ENCODE measurements around the gene CACNA1S. TPM values are rescaled to one million over a fixed set of nuclear protein-coding genes. Genes with fewer than 3 reads are reported as not detected.

CACNA1S gene
- total RNA-seq, 1 donor from 2014 or later = 43.3 TPM

- H3K9me3 ChIP-seq (ENCODE audit: control insufficient read depth in 3 of 3, low read length in 3 of 3) = no peaks in the 10 kb centered on the region
- no peak overlapping the region for H3K9ac ChIP-seq (ENCODE audit: low read depth in 1 of 3, low read length in 3 of 3)
- H3K4me1 ChIP-seq (ENCODE audit: control insufficient read depth in 3 of 3, insufficient read depth in 3 of 3, low read length in 3 of 3) = peaks cover 4 to 18% (median 11%) of the 10 kb centered on the region in 3 donors
- H3K4me3 ChIP-seq (ENCODE audit: low read length in 3 of 3) = no peak overlapping the region
- H3K36me3 ChIP-seq (ENCODE audit: control insufficient read depth in 3 of 3, insufficient read depth in 3 of 3, low read length in 3 of 3) = peaks cover 72 to 84% (median 77%) of the 10 kb centered on the region in 3 donors
- peaks cover 0 to 5% (median 0%) of the 10 kb centered on the region in 3 donors for H3K27me3 ChIP-seq (ENCODE audit: control insufficient read depth in 3 of 3, insufficient read depth in 3 of 3, low read length in 3 of 3)
- no peak overlapping the region for H3K27ac ChIP-seq (ENCODE audit: low read depth, low read length)
These were observed 62.9 kb downstream of the CACNA1S start for GRCh38 chr1:201049248-201049831.

DNA sequence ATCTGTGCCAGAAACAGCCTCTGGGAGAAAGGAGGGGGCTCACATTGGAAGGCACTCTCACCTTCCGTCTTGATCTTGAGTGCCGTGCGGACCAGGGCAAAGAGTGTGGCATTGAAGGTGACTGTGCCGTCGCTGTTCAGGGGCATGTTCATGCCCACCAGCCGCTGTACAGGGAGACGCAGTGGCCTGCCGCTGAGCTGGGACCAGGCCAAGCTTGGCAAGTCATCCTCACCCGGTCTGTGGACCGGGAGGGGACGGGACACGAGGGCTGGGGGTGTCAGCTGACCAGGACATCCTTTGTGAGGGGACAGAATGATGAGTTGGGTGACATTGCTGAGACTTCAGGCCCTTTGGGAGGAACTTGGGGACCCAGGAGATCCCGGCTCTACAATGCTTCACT is 63.7 kb downstream of the CACNA1S start:
- Histone ChIP-seq H3K9ac (ENCODE audit: low read depth in 1 of 3, low read length in 3 of 3) (peak overlapping the region in 1 of 3 donors; percentile 16), H3K4me1 (ENCODE audit: control insufficient read depth in 3 of 3, insufficient read depth in 3 of 3, low read length in 3 of 3) (peaks cover 4 to 18% (median 11%) of the 10 kb centered on the region in 3 donors), H3K27me3 (ENCODE audit: control insufficient read depth in 3 of 3, insufficient read depth in 3 of 3, low read length in 3 of 3) (peaks cover 0 to 5% (median 0%) of the 10 kb centered on the region in 3 donors), H3K27ac (ENCODE audit: low read depth, low read length) (no peak overlapping the region), H3K36me3 (ENCODE audit: control insufficient read depth in 3 of 3, insufficient read depth in 3 of 3, low read length in 3 of 3) (peaks cover 74 to 84% (median 75%) of the 10 kb centered on the region in 3 donors), H3K4me3 (ENCODE audit: low read length in 3 of 3) (no peak overlapping the region), H3K9me3 (ENCODE audit: control insufficient read depth in 3 of 3, low read length in 3 of 3) (no peaks in the 10 kb centered on the region)

DNA sequence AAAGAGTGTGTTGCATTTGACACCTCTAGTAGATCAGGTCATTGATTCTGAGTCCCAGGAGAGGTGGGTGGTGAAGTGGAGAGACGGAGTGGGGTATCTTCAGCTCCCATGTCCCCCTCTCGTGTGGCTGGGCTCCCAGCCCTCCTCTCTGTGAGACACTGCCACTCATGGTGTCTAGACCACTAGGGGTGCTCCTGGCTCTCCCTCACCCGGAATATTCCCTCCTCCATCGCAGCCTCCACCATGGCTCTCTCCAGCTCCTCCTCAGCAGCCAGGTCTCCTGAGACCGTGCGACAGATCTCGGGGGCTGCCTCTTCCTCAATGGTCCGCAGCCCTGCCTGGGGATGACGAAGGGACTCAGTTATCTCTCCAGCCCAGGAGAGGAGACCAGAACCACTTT is 68.1 kb downstream of the CACNA1S start:
- no peaks in the 10 kb centered on the region for H3K9me3 ChIP-seq (ENCODE audit: control insufficient read depth in 3 of 3, low read length in 3 of 3)
- no peak overlapping the region for H3K4me3 ChIP-seq (ENCODE audit: low read length in 3 of 3)
- no peak overlapping the region for H3K27ac ChIP-seq (ENCODE audit: low read depth, low read length)
- H3K36me3 ChIP-seq (ENCODE audit: control insufficient read depth in 3 of 3, insufficient read depth in 3 of 3, low read length in 3 of 3) = peaks cover 54 to 67% (median 57%) of the 10 kb centered on the region in 3 donors
- H3K9ac ChIP-seq (ENCODE audit: low read depth in 1 of 3, low read length in 3 of 3) = no peak overlapping the region
- H3K4me1 ChIP-seq (ENCODE audit: control insufficient read depth in 3 of 3, insufficient read depth in 3 of 3, low read length in 3 of 3) = peaks cover 4 to 28% (median 21%) of the 10 kb centered on the region in 3 donors
- peaks cover 0 to 5% (median 0%) of the 10 kb centered on the region in 3 donors for H3K27me3 ChIP-seq (ENCODE audit: control insufficient read depth in 3 of 3, insufficient read depth in 3 of 3, low read length in 3 of 3)

DNA sequence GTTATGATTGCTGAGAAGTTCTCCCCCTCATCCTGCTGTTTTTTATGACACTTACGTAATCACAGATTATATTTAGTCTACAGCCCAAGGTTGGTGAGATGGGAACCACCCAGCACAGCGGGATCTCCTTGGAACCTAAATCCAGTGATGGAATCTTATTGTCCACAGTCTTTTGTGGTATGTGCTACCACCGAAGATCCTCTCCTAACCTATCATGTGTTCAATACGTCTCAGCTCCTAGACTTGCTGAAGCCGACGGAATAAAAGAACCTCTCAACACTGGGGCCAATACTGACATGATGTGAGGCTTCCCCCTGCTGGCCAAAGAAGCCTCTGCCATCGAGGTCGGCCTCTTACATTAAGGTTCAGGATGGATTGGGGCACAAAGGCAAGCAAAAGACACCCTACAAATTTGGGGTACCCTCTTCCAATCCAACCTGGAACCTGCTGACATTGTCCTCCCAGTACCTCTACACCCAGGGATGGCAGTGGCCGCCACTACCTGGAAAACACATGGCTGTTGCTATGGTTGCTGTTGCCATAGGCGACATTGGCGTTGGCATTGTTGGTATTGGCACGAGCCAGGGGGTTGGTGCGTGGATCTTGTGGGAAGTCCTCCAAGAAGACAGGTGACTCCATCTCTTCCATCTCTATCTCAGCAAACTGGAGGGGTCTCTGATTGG is 69.3 kb downstream of the CACNA1S start:
- H3K27ac ChIP-seq (ENCODE audit: low read depth, low read length) = peak overlapping the region; percentile 43
- H3K9ac ChIP-seq (ENCODE audit: low read depth in 1 of 3, low read length in 3 of 3) = peak overlapping the region in 1 of 3 donors; percentile 34
- H3K27me3 ChIP-seq (ENCODE audit: control insufficient read depth in 3 of 3, insufficient read depth in 3 of 3, low read length in 3 of 3) = peaks cover 0 to 5% (median 0%) of the 10 kb centered on the region in 3 donors
- H3K36me3 ChIP-seq (ENCODE audit: control insufficient read depth in 3 of 3, insufficient read depth in 3 of 3, low read length in 3 of 3) = peaks cover 43 to 56% (median 47%) of the 10 kb centered on the region in 3 donors
- H3K9me3 ChIP-seq (ENCODE audit: control insufficient read depth in 3 of 3, low read length in 3 of 3) = no peaks in the 10 kb centered on the region
- H3K4me1 ChIP-seq (ENCODE audit: control insufficient read depth in 3 of 3, insufficient read depth in 3 of 3, low read length in 3 of 3) = peaks cover 1 to 23% (median 13%) of the 10 kb centered on the region in 3 donors
- H3K4me3 ChIP-seq (ENCODE audit: low read length in 3 of 3) = no peak overlapping the region

GRCh38 chr1:201041011-201041410 is 71.2 kb downstream of the CACNA1S start:
- Histone ChIP-seq H3K4me3 (ENCODE audit: low read length in 3 of 3) (no peak overlapping the region), H3K27me3 (ENCODE audit: control insufficient read depth in 3 of 3, insufficient read depth in 3 of 3, low read length in 3 of 3) (no peaks in the 10 kb centered on the region), H3K9ac (ENCODE audit: low read depth in 1 of 3, low read length in 3 of 3) (no peak overlapping the region), H3K4me1 (ENCODE audit: control insufficient read depth in 3 of 3, insufficient read depth in 3 of 3, low read length in 3 of 3) (peaks cover 0 to 21% (median 17%) of the 10 kb centered on the region in 3 donors), H3K36me3 (ENCODE audit: control insufficient read depth in 3 of 3, insufficient read depth in 3 of 3, low read length in 3 of 3) (peaks cover 32 to 41% (median 36%) of the 10 kb centered on the region in 3 donors), H3K27ac (ENCODE audit: low read depth, low read length) (no peak overlapping the region), H3K9me3 (ENCODE audit: control insufficient read depth in 3 of 3, low read length in 3 of 3) (no peaks in the 10 kb centered on the region)

GRCh38 chr1:201039876-201040275 is 72.3 kb downstream of the CACNA1S start:
- Histone ChIP-seq H3K4me3 (ENCODE audit: low read length in 3 of 3) (no peak overlapping the region), H3K4me1 (ENCODE audit: control insufficient read depth in 3 of 3, insufficient read depth in 3 of 3, low read length in 3 of 3) (peaks cover 0 to 21% (median 20%) of the 10 kb centered on the region in 3 donors), H3K27me3 (ENCODE audit: control insufficient read depth in 3 of 3, insufficient read depth in 3 of 3, low read length in 3 of 3) (no peaks in the 10 kb centered on the region), H3K36me3 (ENCODE audit: control insufficient read depth in 3 of 3, insufficient read depth in 3 of 3, low read length in 3 of 3) (peaks cover 29 to 38% (median 32%) of the 10 kb centered on the region in 3 donors), H3K9me3 (ENCODE audit: control insufficient read depth in 3 of 3, low read length in 3 of 3) (no peaks in the 10 kb centered on the region), H3K27ac (ENCODE audit: low read depth, low read length) (no peak overlapping the region), H3K9ac (ENCODE audit: low read depth in 1 of 3, low read length in 3 of 3) (no peak overlapping the region)

- H3K4me3 ChIP-seq (ENCODE audit: low read length in 3 of 3) = no peak overlapping the region
- peaks cover 28 to 34% (median 29%) of the 10 kb centered on the region in 3 donors for H3K36me3 ChIP-seq (ENCODE audit: control insufficient read depth in 3 of 3, insufficient read depth in 3 of 3, low read length in 3 of 3)
- H3K9me3 ChIP-seq (ENCODE audit: control insufficient read depth in 3 of 3, low read length in 3 of 3) = no peaks in the 10 kb centered on the region
- H3K4me1 ChIP-seq (ENCODE audit: control insufficient read depth in 3 of 3, insufficient read depth in 3 of 3, low read length in 3 of 3) = peaks cover 0 to 23% (median 20%) of the 10 kb centered on the region in 3 donors
- H3K9ac ChIP-seq (ENCODE audit: low read depth in 1 of 3, low read length in 3 of 3) = no peak overlapping the region
- H3K27ac ChIP-seq (ENCODE audit: low read depth, low read length) = no peak overlapping the region
- H3K27me3 ChIP-seq (ENCODE audit: control insufficient read depth in 3 of 3, insufficient read depth in 3 of 3, low read length in 3 of 3) = no peaks in the 10 kb centered on the region
These were observed 72.8 kb downstream of the CACNA1S start for GRCh38 chr1:201039418-201039817.

DNA sequence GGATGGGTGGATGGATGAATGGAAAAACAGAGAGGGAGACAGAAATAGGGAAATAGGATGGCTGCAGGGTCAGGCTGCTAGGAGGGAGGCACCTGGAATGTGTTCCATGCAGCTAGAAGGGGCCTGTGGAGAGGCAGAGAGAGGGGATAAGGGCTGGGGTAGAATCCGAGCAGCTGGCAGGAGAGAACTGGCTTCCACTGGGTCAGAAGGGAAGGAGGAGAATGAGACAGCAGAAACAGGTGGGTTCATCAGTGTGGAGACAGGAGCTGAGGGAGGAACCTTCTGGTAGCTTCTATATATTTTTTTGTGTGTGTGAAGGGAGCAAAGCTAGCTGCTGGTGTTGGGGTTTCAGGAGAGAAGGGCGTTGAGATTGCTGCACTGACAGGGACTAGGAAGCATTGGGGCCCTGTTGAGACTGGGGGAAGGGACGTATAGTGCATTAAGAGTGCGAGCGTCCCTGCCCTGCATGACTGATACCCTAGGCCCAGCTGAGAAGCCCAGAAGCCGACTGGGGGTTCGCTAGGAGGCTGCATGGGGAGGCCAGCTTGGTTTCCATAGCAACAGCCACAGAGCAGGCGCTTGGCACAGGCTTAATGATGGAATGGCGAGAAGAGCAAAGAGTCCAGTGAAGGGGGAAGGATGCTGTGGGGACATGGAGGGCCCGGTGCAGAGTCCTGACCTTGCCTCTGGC is 73.9 kb downstream of the CACNA1S start:
- H3K27me3 ChIP-seq (ENCODE audit: control insufficient read depth in 3 of 3, insufficient read depth in 3 of 3, low read length in 3 of 3) = no peaks in the 10 kb centered on the region
- no peak overlapping the region for H3K4me3 ChIP-seq (ENCODE audit: low read length in 3 of 3)
- H3K9me3 ChIP-seq (ENCODE audit: control insufficient read depth in 3 of 3, low read length in 3 of 3) = no peaks in the 10 kb centered on the region
- H3K36me3 ChIP-seq (ENCODE audit: control insufficient read depth in 3 of 3, insufficient read depth in 3 of 3, low read length in 3 of 3) = peaks cover 19 to 24% (median 22%) of the 10 kb centered on the region in 3 donors
- no peak overlapping the region for H3K9ac ChIP-seq (ENCODE audit: low read depth in 1 of 3, low read length in 3 of 3)
- H3K27ac ChIP-seq (ENCODE audit: low read depth, low read length) = no peak overlapping the region
- H3K4me1 ChIP-seq (ENCODE audit: control insufficient read depth in 3 of 3, insufficient read depth in 3 of 3, low read length in 3 of 3) = peaks cover 0 to 30% (median 28%) of the 10 kb centered on the region in 3 donors

GRCh38 chr1:201036188-201036842 is 75.9 kb downstream of the CACNA1S start:
- H3K9me3 ChIP-seq (ENCODE audit: control insufficient read depth in 3 of 3, low read length in 3 of 3) = no peaks in the 10 kb centered on the region
- peaks cover 0 to 20% (median 19%) of the 10 kb centered on the region in 3 donors for H3K4me1 ChIP-seq (ENCODE audit: control insufficient read depth in 3 of 3, insufficient read depth in 3 of 3, low read length in 3 of 3)
- no peaks in the 10 kb centered on the region for H3K27me3 ChIP-seq (ENCODE audit: control insufficient read depth in 3 of 3, insufficient read depth in 3 of 3, low read length in 3 of 3)
- no peak overlapping the region for H3K27ac ChIP-seq (ENCODE audit: low read depth, low read length)
- H3K36me3 ChIP-seq (ENCODE audit: control insufficient read depth in 3 of 3, insufficient read depth in 3 of 3, low read length in 3 of 3) = peaks cover 2 to 9% (median 7%) of the 10 kb centered on the region in 3 donors
- no peak overlapping the region for H3K9ac ChIP-seq (ENCODE audit: low read depth in 1 of 3, low read length in 3 of 3)
- no peak overlapping the region for H3K4me3 ChIP-seq (ENCODE audit: low read length in 3 of 3)

Data from skeletal muscle tissue (tissue), 4 donors.